Activated CD4-positive, alpha-beta T cell treated with anti-CD3 and anti-CD28 coated beads for 4 hours (primary cell): ENCODE results near the gene SCN8A.
"Not testable (repeated sequence)": the region's sequence is repeated elsewhere in the genome, so short reads cannot be mapped to it uniquely, and the experiment has no call there.

ENCODE experiments used
- DNase-seq, 2 donors: peaks; one replicate each; pipeline ENCODE4 v3.0.0-alpha.2; 2020

SCN8A gene

GRCh38 chr12:51626115-51626514 is 35.1 kb downstream of the SCN8A start:
- DNase-seq, result no peak

GRCh38 chr12:51626629-51627028 is 35.6 kb downstream of the SCN8A start:
- DNase-seq, result no peak

GRCh38 chr12:51630256-51630880 is 39.3 kb downstream of the SCN8A start:
- DNase-seq, result no peak

GRCh38 chr12:51630986-51631385 is 40.0 kb downstream of the SCN8A start:
- no peak for DNase-seq

GRCh38 chr12:51631591-51631990 is 40.6 kb downstream of the SCN8A start:
- DNase-seq, result no peak

GRCh38 chr12:51632623-51633022 is 41.6 kb downstream of the SCN8A start:
- DNase-seq, result no peak

GRCh38 chr12:51635346-51635745 is 44.3 kb downstream of the SCN8A start:
- no peak for DNase-seq

GRCh38 chr12:51636581-51636980 is 45.5 kb downstream of the SCN8A start:
- DNase-seq, result no peak

- DNase-seq, result no peak
These were observed 46.0 kb downstream of the SCN8A start for GRCh38 chr12:51636986-51637385.

GRCh38 chr12:51639361-51639760 is 48.3 kb downstream of the SCN8A start:
- DNase-seq, result no peak

- DNase-seq, result no peak
These were observed 51.3 kb downstream of the SCN8A start for GRCh38 chr12:51642286-51642685.

- no peak for DNase-seq
These were observed 52.9 kb downstream of the SCN8A start for GRCh38 chr12:51643951-51644350.

GRCh38 chr12:51644691-51645090 is 53.7 kb downstream of the SCN8A start:
- not testable (repeated sequence) for DNase-seq

GRCh38 chr12:51645961-51646360 is 54.9 kb downstream of the SCN8A start:
- DNase-seq, result no peak

GRCh38 chr12:51647647-51648046 is 56.6 kb downstream of the SCN8A start:
- no peak for DNase-seq

- no peak for DNase-seq
These were observed 62.4 kb downstream of the SCN8A start for GRCh38 chr12:51653431-51653830.

GRCh38 chr12:51661199-51661598 is 70.2 kb downstream of the SCN8A start:
- no peak for DNase-seq

- no peak for DNase-seq
These were observed 70.8 kb downstream of the SCN8A start for GRCh38 chr12:51661836-51662235.

- DNase-seq, result no peak
These were observed 71.7 kb downstream of the SCN8A start for GRCh38 chr12:51662728-51663154.

GRCh38 chr12:51663390-51663789 is 72.4 kb downstream of the SCN8A start:
- no peak for DNase-seq

GRCh38 chr12:51666696-51667095 is 75.7 kb downstream of the SCN8A start:
- DNase-seq, result no peak

GRCh38 chr12:51667269-51667668 is 76.2 kb downstream of the SCN8A start:
- no peak for DNase-seq

GRCh38 chr12:51669271-51669670 is 78.2 kb downstream of the SCN8A start:
- DNase-seq, result no peak

- no peak for DNase-seq
These were observed 79.0 kb downstream of the SCN8A start for GRCh38 chr12:51669996-51670395.

GRCh38 chr12:51672334-51672733 is 81.3 kb downstream of the SCN8A start:
- no peak for DNase-seq
